ENCODE measurements around the gene CD93. TPM values are rescaled to one million over a fixed set of nuclear protein-coding genes. Genes with fewer than 3 reads are reported as not detected.

Gene CD93
- total RNA-seq, 4 donors from 2014 or later, result 17.3 to 22.2 (median 21.1) TPM

GRCh38 chr20:23125625-23126191 is 39.6 kb upstream of the CD93 start:
- intact Hi-C loops (cut with DNase I; ENCODE audit: low total_unique reads), result loop anchor here (1.0 kb wide), 2 partner anchors 37 to 76 kb away; partner anchors contain the start of gene THBD
- ATAC-seq, result peak; percentile 71
- peaks cover 19 to 31% of the 10 kb centered on the region in 2 donors for H3K4me1 ChIP-seq
- peak overlapping the region; percentile 83 to 88 (median 86) for H3K27ac ChIP-seq
- peak; percentile 61 to 80 for DNase-seq
- H3K9me3 ChIP-seq, result no peaks in the 10 kb centered on the region
- H3K4me3 ChIP-seq, result no peak overlapping the region
- in situ Hi-C loops (cut with MboI; ENCODE audit: low sequenced_read_pairs in 4 of 4), result no loop called here
- H3K27me3 ChIP-seq, result no peaks in the 10 kb centered on the region
- no peaks in the 10 kb centered on the region for H3K36me3 ChIP-seq
- TF ChIP-seq CTCF (IDR thresholded peaks at IDR 0.05 in 4 of 5, conservative IDR thresholded peaks at IDR 0.05 in 1 of 5) (no peak), POLR2A (IDR thresholded peaks at IDR 0.05) (peak in 1 of 2 donors; percentile 14)

GRCh38 chr20:23125159-23125558 is 39.0 kb upstream of the CD93 start:
- peak overlapping the region; percentile 83 to 88 (median 86) for H3K27ac ChIP-seq
- H3K9me3 ChIP-seq, result no peaks in the 10 kb centered on the region
- no peaks in the 10 kb centered on the region for H3K27me3 ChIP-seq
- H3K4me3 ChIP-seq, result no peak overlapping the region
- DNase-seq, result no peak
- in situ Hi-C loops (cut with MboI; ENCODE audit: low sequenced_read_pairs in 4 of 4), result no loop called here
- H3K4me1 ChIP-seq, result peaks cover 25 to 33% of the 10 kb centered on the region in 2 donors
- intact Hi-C loops (cut with DNase I; ENCODE audit: low total_unique reads), result no loop called here
- TF ChIP-seq POLR2A (IDR thresholded peaks at IDR 0.05) (no peak), CTCF (IDR thresholded peaks at IDR 0.05 in 4 of 5, conservative IDR thresholded peaks at IDR 0.05 in 1 of 5) (no peak)
- H3K36me3 ChIP-seq, result no peaks in the 10 kb centered on the region
- ATAC-seq, result no peak

- intact Hi-C loops (cut with DNase I; ENCODE audit: low total_unique reads) (no loop called here), in situ Hi-C loops (cut with MboI; ENCODE audit: low sequenced_read_pairs in 4 of 4) (no loop called here)
- Histone ChIP-seq H3K27me3 (no peaks in the 10 kb centered on the region), H3K27ac (no peak overlapping the region), H3K4me1 (peaks cover 27 to 37% of the 10 kb centered on the region in 2 donors), H3K9me3 (no peaks in the 10 kb centered on the region), H3K4me3 (no peak overlapping the region), H3K36me3 (no peaks in the 10 kb centered on the region)
- DNase-seq (no peak), ATAC-seq (no peak)
- no peak for TF ChIP-seq CTCF (IDR thresholded peaks at IDR 0.05 in 4 of 5, conservative IDR thresholded peaks at IDR 0.05 in 1 of 5)
- no peak for TF ChIP-seq POLR2A (IDR thresholded peaks at IDR 0.05)
Measured at GRCh38 chr20:23123886-23124285, 37.8 kb upstream of the CD93 start.

GRCh38 chr20:23122796-23123655 is 36.9 kb upstream of the CD93 start:
- H3K9me3 ChIP-seq, result no peaks in the 10 kb centered on the region
- DNase-seq, result no peak
- no peak for TF ChIP-seq CTCF (IDR thresholded peaks at IDR 0.05 in 4 of 5, conservative IDR thresholded peaks at IDR 0.05 in 1 of 5)
- TF ChIP-seq POLR2A (IDR thresholded peaks at IDR 0.05), result no peak
- peaks cover 27 to 40% of the 10 kb centered on the region in 2 donors for H3K4me1 ChIP-seq
- H3K4me3 ChIP-seq, result no peak overlapping the region
- ATAC-seq, result no peak
- no peaks in the 10 kb centered on the region for H3K36me3 ChIP-seq
- intact Hi-C loops (cut with DNase I; ENCODE audit: low total_unique reads) (no loop called here), in situ Hi-C loops (cut with MboI; ENCODE audit: low sequenced_read_pairs in 4 of 4) (no loop called here)
- no peaks in the 10 kb centered on the region for H3K27me3 ChIP-seq
- H3K27ac ChIP-seq, result no peak overlapping the region
